CD4-positive, alpha-beta T cell treated with Interleukin-17A for 1 hour (primary cell): ENCODE results near the gene TMEM88.

ENCODE experiments used
- DNase-seq: peaks from one replicate; pipeline ENCODE4 v3.0.0-alpha.2; 2020

The TMEM88 gene

GRCh38 chr17:7833795-7834541, 20.9 kb upstream of the TMEM88 start, which contains the start of gene KDM6B:
KDM6B (plus strand) TSS chr17:7834217; CDS start chr17:7845555, 11,338 bp downstream.
- peak; percentile 91 for DNase-seq

DNA sequence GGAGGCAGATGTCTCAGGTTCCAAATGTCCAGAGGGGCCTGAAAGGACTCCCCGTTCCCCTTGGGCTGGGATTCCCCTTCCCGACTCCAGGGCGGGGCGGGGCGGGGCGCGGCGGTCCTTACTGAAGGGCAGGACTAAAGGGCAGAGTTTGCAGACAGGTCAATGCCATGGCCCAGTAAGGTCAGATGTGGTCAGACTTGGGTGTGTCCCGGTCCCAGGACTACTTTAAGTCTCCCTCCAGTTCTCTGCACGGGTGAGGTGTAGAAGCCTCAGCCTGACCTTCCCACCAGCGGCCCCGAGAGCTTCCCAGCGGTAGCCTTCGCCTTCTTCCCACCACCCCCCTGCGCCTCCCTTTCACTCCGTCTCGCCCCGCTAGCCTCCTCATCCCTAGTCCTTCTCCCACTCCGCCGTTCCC, 20.3 kb upstream of the TMEM88 start:
- DNase-seq = peak; percentile 83

DNA sequence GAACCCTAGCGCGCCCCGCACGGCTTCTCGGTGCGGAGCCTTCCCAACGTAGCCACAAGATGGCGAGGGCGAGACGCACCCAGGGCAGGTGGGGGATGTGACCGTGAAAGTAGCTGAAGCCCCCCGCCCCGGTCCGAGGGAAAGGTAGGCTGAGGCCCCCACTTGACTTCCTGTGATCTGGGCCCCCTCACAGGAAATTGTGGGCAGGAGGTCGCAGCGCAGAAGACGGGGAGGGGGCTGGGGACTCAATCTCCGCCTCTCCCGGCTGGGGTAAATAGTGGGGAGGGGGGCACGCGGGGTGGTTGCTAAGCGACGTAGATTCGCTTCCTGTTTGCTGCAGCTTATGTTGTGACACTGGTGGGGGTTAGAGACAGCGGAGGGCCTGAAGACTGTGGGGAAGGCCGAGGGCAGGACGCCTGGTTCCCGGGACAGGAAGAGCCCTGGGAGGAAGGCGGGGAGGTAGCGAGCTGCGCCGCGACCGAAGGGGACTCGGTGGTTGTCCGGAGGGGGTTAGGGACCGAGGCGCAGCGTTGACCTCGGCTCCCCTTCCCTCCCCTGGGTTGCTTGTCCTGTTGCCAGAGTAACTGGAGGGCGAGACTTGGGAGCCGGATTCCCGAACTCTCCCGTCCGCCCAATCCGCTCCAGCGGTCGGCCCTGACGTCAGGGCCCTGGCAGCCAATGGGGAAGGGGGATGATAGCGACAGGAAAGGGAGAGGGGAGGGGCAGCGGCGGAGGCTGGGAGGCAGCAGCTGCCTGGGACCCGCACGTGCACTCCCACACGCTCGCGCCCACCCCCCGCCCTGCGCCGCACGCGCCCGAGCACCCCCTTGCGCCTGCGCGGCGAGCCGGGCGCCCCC, 19.7 kb upstream of the TMEM88 start:
- DNase-seq = peak; percentile 96

- DNase-seq = peak; percentile 72
Measured at GRCh38 chr17:7835814-7836595, 18.9 kb upstream of the TMEM88 start.

DNA sequence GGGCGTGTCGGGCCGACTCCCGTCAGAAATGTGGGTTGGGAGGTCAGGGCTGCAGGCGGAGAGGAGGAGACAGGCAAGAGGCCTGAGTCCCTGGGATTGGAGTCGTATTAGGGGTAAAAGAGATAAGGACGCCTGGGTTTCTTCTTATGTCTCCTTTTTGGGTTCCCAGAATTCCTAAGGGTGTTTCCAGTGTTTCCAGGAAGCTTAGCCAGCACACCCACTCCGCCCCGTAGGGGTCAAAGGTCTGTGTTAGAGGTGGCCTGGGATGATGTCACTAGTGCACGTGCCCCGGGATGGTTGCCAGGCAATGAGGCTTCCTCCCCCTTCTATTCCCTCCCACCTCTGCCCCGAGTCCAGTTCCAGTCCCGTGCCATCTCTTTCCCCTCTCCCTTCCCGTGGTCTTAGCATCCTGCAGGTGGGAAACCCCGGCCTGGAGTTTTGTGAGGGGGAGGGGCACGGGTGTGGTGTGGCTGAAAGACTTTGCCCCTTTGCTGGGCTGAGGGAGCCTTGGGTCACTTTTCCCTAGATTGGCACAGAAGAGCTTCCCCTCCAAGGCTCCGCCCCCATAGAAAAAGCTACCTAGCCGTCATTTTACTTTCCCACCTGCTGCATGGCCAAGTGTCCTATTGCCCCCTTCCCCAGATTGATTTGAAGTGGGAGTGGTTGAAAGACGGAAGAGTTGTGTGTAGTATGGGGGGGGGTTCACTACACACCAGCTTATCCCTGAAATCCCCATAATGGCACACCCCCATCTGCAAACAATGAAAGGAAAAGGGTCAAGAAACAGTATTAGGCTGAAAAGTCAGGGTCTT, 18.1 kb upstream of the TMEM88 start:
- DNase-seq = peak; percentile 88

DNA sequence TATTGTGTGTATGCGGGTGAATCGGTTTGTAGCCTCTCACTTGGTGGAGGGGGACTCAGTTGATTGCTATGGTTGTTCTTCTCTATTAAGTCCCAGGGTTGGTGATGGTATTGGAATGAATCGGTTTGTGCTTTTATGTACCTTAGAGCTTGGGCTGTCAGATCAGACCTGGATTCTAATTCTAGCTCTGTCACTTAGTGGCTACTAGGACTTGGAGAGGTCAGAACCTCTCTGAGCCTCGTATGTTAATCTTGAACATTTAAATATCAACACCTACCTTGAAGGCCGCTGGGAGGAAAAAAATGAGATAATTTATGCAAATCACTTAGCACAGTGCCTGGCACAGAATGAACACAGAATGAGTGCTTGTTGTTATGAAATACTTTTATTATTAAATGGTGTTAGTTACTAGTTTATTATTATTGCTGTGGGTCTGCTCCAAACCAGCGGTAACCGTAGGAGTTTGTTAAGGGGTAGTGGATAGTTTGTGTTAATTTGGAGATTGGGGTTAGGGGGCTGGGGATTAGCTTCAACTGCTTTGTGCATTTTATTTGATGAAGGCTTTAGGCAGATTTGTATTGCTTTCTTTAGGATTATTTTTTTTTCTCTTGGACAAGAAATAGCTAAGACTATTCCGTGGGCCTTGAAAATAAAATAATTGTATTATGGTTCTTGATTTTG, 17.3 kb upstream of the TMEM88 start:
- DNase-seq = peak; percentile 50

- peak; percentile 53 for DNase-seq
Measured at GRCh38 chr17:7838090-7839075, 16.5 kb upstream of the TMEM88 start.

GRCh38 chr17:7839190-7839875, 15.5 kb upstream of the TMEM88 start:
- peak; percentile 32 for DNase-seq

DNA sequence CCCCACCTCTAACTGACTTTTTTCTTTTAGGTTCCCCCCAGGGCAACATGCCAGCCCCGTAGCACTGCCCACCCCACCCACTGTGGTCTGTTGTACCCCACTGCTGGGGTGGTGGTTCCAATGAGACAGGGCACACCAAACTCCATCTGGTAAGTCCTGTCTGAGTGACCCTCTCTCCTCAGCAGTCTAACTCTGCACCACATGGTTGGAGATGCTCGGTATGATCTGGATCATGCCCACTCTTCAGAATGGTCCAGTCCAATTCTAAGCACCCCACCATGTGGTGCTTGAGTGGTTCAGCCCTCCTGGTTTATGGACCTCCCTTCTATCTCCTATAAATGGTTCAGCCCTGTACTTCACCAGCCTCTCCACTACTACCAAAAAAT, 15.0 kb upstream of the TMEM88 start:
- DNase-seq = peak; percentile 59

DNA sequence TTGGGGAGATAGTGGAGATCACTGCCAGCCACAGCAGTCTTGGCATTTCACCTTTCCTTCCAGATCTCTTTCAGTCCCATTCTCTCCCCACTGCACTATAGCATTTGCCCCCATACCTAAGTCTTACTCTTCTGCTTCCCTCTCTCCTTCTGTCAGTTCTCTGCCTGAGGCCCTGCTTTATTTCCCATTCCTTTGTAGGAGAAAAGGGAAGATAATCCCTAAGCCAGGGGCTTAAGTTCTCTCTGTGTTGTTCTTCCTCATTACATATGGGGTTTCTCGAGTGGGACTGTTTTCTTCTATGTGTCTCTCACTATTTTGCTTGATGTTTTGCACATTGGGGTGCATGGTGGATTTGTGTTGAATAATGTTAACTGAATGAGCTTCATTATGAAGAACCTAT, 14.4 kb upstream of the TMEM88 start:
- no peak for DNase-seq

- DNase-seq = no peak
Measured at GRCh38 chr17:7840875-7841274, 14.0 kb upstream of the TMEM88 start.

GRCh38 chr17:7841396-7841914, 13.4 kb upstream of the TMEM88 start:
- DNase-seq = peak; percentile 94

DNA sequence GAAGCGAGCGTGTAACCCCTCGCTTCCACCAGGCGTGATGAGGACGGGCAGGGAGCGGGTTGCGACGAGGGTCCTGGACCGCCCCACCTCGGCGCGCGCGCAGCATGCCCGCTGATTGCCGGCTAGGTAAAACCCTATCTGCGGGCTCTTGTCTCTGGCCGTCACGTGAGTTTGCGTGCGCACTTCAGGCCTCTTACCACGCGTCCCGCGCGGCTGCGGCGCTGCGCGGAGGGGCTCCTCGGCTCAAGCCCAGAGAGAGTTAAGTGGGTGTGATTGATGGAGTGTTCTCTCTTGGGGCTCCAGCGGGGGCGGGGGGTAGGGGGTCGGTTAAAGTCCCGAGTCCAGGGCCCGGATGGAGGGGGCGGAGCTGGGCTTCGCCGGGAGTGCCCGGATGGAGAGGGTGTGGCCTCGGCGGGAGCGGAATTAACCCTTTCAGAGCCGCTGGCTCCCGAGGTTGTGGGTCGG, 12.9 kb upstream of the TMEM88 start:
- DNase-seq = peak; percentile 88

- DNase-seq = peak; percentile 99
Measured at GRCh38 chr17:7842380-7843256, 12.2 kb upstream of the TMEM88 start.

- no peak for DNase-seq
Measured at GRCh38 chr17:7843257-7843535, 11.7 kb upstream of the TMEM88 start.

DNA sequence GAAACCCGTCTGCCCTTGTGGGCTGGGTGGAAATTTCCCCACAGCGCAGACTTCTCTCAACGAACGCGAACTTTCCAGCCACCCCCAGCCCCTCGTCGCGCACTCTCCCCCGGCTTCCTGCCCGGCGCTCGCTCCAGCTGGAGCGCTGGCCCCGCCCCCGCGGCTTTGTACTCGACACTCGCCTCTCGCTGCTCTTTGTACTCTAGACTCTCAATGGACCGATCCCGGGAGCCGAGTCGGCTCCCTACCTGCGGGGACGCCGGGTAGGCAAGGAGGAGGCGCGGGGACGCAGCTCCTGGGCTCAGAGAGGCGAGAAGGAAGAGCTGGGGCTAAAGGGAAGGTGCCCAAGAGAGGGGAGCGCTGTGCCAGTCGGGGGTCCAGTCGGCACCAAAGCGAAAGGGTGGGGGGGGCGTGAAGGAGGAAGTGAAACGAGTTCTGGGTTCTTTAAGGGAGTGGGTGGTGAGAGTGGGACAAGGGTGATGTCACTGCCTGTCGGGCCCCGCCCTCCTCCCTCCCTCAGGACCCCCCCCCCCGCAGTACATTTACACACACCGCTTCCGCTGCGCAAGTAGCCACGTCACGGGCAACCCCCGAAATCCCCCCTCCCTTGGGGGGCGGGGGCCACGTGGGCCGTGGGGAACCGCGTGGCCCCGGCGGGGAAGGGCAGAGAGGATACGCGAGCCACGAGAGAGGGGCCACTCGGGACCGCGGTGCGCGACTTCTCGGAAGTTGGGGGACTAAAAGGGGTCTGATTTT, 11.2 kb upstream of the TMEM88 start:
- DNase-seq = peak; percentile 96

GRCh38 chr17:7844292-7845154, 10.3 kb upstream of the TMEM88 start:
- DNase-seq = peak; percentile 92
